ENCODE results near the gene STK38. TPM values are rescaled to one million over a fixed set of nuclear protein-coding genes. Genes with fewer than 3 reads are reported as not detected.
"Not testable (repeated sequence)": the region's sequence is repeated elsewhere in the genome, so short reads cannot be mapped to it uniquely, and the experiment has no call there.

Gene STK38
- total RNA-seq (43.6 TPM), polyA plus RNA-seq (35.4 TPM)

DNA sequence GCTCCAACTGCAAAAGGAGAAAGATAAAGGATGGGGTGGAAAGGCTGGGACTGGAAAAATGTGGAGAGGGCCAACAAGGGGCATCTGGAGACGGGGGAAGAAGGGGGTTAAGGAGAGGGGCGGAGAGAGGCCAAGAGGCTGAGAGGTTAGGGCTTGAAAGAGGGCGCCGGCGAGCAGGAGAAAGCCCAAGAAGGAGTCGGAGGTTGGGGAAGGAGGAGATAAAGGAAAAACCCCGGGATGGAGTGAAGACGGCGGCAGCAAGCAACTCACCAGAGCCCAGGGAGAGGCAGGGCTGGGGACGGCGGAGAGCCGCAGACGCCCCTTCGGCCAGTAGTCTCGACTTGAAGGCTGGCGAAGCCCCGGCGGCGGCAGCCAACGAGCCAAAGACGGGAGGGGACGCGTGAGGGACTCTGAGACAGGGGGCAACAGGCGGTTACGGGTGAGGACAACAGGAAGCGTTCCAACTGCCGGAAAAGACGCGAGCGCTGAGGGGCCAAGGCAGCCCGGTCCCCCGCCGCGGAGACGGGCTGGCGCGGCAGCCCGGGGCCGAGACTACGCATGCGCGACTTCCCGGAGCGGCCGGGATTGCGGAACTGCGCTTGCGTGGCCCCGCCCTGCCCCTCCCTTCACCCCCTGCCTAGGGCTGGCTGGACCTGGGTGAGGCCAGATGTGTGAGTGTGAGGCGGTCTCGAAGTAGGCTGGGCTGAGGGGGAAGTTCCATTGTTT lies at the start of gene STK38:
STK38 (minus strand) TSS at position 560 of the 726 bp plus-strand sequence. CDS start 7,277 bp downstream, outside the sequence.
- H3K36me3 ChIP-seq (ENCODE audit: insufficient read depth): no peaks in the 10 kb centered on the region
- peak within 1 kb of the TSS; percentile 97 for H3K27ac ChIP-seq (ENCODE audit: low read depth)
- DNase-seq (ENCODE audit: extremely low spot score): peak; percentile 63
- WGBS: under 1% methylated on average over 51 of the region's 51 CpGs
- H3K4me3 ChIP-seq (ENCODE audit: low read depth, low read length): peak within 1 kb of the TSS; percentile 86
- H3K4me1 ChIP-seq (ENCODE audit: insufficient read depth): no peaks in the 10 kb centered on the region

DNA sequence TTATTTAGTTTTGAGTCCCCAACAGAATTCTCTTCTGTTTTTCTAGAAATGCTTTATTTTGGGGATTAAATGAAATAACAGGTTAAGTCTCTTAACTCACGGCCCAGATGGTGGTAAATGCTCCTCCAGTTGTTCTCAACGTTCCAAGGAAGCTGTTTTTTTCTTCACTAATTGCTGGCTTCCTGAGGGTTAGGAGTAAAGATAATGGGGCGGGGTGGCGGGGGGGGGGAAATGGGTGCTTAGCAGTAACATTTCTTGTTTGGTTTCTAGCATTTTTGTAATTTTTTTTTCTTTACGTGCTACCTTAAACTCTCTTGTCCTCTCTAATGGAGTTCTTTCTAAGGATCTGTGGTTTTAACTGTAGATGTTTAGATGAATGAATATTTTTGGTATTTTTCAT lies 49.1 kb upstream of the STK38 start:
- DNase-seq (ENCODE audit: extremely low spot score): no peak
- WGBS: 2% methylated on average over 5 of the region's 5 CpGs

DNA sequence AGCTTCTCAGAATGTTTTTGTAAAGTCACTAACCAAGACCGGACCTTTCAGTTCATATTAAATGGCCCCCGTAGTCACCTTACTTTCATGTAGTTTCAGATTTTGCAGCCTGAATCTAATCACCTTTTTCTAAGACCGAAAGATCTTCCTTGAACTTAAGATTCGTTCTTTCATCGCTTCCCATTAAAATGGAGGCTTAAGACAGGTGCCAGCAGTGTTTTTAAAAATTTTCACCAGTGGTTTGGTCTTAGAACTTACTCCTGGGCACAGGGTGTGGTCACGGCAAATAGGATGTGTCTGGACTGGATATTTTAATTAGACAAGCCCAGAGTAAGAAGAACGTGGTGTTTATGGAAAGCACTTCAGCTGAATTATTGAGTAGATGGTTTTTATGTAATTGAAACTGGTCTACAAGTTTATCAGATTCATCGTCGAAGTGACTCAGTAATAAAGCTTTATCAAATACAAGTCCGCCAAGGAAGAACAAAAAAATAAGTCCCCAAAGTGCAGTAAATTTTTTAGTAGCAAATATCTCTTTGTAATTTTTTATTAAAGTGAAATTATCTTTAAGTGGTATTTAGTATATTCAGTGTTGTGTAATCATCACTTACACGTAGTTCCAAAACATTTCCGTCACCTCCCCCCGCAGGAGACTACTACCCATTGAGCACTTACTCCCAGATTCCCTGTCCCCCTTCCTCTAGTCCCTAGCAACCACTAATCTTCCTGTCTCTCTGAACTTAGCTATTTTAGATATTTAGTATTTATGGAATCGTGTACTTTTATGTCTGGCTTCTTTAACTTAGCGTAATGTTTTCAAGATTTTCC lies 47.8 kb upstream of the STK38 start:
- Histone ChIP-seq H3K4me1 (ENCODE audit: insufficient read depth) (peaks cover 1% of the 10 kb centered on the region), H3K36me3 (ENCODE audit: insufficient read depth) (peaks cover 10% of the 10 kb centered on the region), H3K4me3 (ENCODE audit: low read depth, low read length) (peak overlapping the region; percentile 81), H3K27ac (ENCODE audit: low read depth) (peak overlapping the region; percentile 94)
- DNase-seq (ENCODE audit: extremely low spot score): no peak
- WGBS: under 1% methylated on average over 15 of the region's 15 CpGs

More for the DNA sequence above, 49.1 kb upstream of the STK38 start:
- Histone ChIP-seq H3K36me3 (ENCODE audit: insufficient read depth) (peaks cover 12% of the 10 kb centered on the region), H3K27ac (ENCODE audit: low read depth) (no peak overlapping the region), H3K4me3 (ENCODE audit: low read depth, low read length) (peak overlapping the region; percentile 81), H3K4me1 (ENCODE audit: insufficient read depth) (peaks cover 1% of the 10 kb centered on the region)

DNA sequence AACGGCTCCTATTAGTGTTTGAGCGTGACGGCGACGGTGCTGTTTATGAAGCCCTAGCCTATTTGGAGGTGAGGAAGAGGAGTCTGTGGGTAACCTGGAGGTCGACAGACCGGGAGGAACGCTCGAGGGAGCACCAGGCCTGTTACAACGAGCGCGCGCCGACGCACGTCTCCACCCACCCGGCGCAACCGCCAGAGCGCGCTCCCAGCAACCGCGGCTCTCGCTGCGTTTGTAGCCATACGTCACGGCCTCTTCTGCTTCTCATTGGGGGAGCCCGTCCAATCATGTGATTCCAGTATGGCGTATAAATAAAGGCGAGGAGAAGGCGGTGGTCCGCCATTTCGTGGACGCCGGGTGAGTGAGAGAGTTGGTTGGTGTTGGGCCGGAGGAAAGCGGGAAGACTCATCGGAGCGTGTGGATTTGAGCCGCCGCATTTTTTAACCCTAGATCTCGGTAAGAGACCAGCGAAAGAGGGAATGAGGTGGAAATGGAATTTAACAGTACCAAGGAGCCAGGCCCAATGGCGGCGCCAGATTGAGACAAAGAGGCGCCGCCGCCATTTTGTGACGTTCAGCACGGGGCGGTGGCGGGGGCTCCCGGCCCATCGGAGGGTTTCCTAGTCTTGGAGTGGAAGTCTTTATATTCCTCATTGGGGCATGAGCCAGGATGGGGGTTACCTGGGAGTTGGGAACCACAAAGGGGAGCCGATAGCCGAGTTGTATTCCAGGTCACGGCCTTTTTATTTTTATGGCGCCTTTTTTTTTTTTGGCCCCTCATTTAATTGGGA lies 46.9 kb upstream of the STK38 start, which contains the start of gene SRSF3:
SRSF3 (plus strand) TSS at position 334 of the 787 bp plus-strand sequence. CDS start 2,401 bp downstream, outside the sequence.
- Histone ChIP-seq H3K4me3 (ENCODE audit: low read depth, low read length) (peak within 1 kb of the TSS; percentile 81), H3K27ac (ENCODE audit: low read depth) (peak within 1 kb of the TSS; percentile 94), H3K4me1 (ENCODE audit: insufficient read depth) (peaks cover 1% of the 10 kb centered on the region), H3K36me3 (ENCODE audit: insufficient read depth) (peaks cover 6% of the 10 kb centered on the region)
- peak; percentile 91 for DNase-seq (ENCODE audit: extremely low spot score)
- under 1% methylated on average over 58 of the region's 58 CpGs for WGBS

DNA sequence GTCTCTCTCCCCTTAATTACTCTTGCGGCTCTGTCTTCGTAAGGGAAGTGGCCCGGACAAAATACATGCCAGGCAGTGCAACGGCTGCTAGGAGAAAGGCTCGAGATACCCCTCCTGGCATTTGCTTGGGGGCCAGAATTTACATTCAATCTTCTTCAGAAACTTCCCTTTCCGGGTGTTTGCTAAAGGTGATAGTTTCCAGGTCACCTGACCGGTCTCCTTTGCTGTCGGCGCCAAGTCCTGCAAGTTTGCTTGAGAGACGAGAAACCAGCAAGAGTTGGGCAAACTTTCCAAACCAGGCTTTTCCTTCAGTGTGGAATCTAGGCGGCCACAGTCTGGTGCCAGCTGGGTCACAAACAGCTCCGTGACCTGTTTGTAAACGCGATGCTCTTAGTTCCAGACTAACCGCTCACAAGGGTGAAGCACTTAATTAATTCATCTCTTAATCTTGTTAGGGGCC lies 46.3 kb upstream of the STK38 start:
- peak; percentile 48 for DNase-seq (ENCODE audit: extremely low spot score)
- 8% methylated on average over 15 of the region's 15 CpGs for WGBS
- peak overlapping the region; percentile 2 for H3K4me3 ChIP-seq (ENCODE audit: low read depth, low read length)
- peaks cover 4% of the 10 kb centered on the region for H3K36me3 ChIP-seq (ENCODE audit: insufficient read depth)
- peak overlapping the region; percentile 83 for H3K27ac ChIP-seq (ENCODE audit: low read depth)
- H3K4me1 ChIP-seq (ENCODE audit: insufficient read depth): peaks cover 1% of the 10 kb centered on the region

DNA sequence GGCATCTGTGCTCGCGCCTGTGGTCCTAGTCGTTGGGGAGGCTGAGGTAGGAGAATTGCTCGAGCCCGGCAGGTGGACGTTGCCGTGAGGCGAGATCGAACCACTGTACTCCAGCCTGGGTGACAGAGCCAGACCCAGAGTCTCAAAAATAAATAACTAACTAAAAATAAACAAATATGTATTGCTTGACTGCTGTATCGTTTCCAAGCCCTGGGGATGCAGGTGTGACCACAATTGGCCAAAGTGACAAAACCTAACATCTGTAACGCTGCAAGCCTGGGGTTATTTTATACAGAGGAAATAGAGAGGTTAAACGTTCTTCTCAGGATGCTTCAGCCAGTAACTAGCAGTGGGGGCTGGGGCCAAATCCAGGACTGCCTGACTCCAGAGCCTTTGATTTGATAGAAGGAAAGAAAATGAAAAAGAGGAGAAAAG lies 45.0 kb upstream of the STK38 start:
- Histone ChIP-seq H3K4me1 (ENCODE audit: insufficient read depth) (no peaks in the 10 kb centered on the region), H3K27ac (ENCODE audit: low read depth) (no peak overlapping the region), H3K36me3 (ENCODE audit: insufficient read depth) (peaks cover 3% of the 10 kb centered on the region), H3K4me3 (ENCODE audit: low read depth, low read length) (no peak overlapping the region)
- 88% methylated on average over 12 of the region's 12 CpGs for WGBS
- DNase-seq (ENCODE audit: extremely low spot score): no peak

DNA sequence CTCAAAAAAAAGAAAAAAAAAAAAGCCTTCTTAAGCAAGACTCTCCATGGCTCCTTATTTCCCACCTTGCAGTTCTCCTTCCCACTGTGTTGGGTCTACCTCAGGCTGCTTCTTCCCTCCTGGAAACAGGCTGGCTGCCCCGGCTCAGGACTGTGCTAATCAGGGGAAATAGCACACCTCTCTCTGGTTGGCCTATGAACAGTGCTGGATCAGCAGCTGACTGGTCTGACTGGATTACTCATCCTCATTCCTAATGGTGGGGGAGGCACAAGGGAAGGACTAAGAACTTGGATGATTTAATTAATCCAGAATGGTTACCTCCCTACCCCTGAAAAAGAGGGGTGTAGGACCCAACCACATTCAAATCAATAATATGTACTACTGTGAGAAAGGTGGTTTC lies 43.0 kb upstream of the STK38 start:
- H3K4me1 ChIP-seq (ENCODE audit: insufficient read depth): no peaks in the 10 kb centered on the region
- WGBS: 66% methylated on average over 1 of the region's 1 CpG
- H3K27ac ChIP-seq (ENCODE audit: low read depth): no peak overlapping the region
- no peaks in the 10 kb centered on the region for H3K36me3 ChIP-seq (ENCODE audit: insufficient read depth)
- no peak for DNase-seq (ENCODE audit: extremely low spot score)
- H3K4me3 ChIP-seq (ENCODE audit: low read depth, low read length): no peak overlapping the region

DNA sequence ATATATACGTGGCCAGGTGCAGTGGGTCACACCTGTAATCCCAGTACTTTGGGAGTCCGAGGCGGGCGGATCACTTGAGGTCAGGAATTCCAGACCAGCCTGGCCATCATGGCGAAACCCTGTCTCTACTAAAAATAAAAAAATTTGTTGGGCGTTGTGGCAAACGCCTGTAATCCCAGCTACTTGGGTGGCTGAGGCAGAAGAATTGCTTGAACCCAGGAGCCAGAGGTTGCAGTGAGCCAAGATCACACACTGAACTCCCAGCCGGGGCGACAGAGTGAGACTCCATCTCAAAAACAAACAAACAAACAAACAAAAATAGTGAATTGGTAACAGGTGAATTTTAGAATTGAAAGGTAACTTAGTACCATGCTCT lies 41.7 kb upstream of the STK38 start:
- H3K27ac ChIP-seq (ENCODE audit: low read depth): not testable (repeated sequence)
- 95% methylated on average over 9 of the region's 9 CpGs for WGBS

DNA sequence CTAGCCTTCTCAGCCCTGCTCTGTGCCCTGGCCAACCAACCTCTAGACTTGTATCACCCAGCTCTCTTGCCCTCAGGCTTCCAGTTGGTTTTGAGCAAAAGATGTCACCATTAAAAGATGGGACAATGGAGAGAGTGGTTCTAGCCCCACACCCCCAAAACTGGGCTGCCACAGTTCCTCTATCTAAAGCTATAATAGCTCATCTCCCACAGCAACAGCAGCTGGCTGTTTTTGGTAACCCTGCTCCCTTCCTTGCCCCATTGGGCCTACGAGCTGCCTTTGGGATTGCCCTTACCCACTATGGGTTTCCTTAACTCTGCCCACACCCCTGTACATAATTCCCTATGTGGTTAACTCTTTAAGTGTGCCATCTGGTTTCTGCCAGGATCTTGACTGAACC lies 39.3 kb upstream of the STK38 start:
- no peaks in the 10 kb centered on the region for H3K4me1 ChIP-seq (ENCODE audit: insufficient read depth)
- 77% methylated on average over 1 of the region's 1 CpG for WGBS
- H3K27ac ChIP-seq (ENCODE audit: low read depth): no peak overlapping the region
- H3K4me3 ChIP-seq (ENCODE audit: low read depth, low read length): no peak overlapping the region
- no peaks in the 10 kb centered on the region for H3K36me3 ChIP-seq (ENCODE audit: insufficient read depth)
- no peak for DNase-seq (ENCODE audit: extremely low spot score)

More for the DNA sequence above, 41.7 kb upstream of the STK38 start:
- DNase-seq (ENCODE audit: extremely low spot score); H3K4me3 ChIP-seq (ENCODE audit: low read depth, low read length); H3K36me3 ChIP-seq (ENCODE audit: insufficient read depth); H3K4me1 ChIP-seq (ENCODE audit: insufficient read depth): not testable (repeated sequence)

DNA sequence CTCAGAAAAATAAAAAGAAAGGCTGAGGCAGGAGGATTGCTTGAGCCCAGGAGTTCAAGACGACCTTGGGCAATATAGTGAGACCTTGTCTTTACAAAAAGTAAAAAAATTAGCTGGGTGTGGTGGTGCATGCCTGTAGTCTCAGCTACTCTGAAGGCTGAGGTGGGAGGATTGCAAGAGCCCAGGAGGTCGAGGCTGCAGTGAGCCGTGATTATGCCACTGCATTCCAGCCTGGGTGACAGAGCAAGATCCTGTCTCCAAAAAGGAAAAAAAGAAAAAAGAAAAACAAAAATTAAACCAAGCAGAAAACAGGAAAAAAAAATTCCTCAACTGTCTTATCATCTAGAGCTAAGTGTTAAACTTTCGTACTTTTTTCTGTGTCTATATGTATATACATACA lies 34.4 kb upstream of the STK38 start:
- no peaks in the 10 kb centered on the region for H3K4me1 ChIP-seq (ENCODE audit: insufficient read depth)
- WGBS: 88% methylated on average over 4 of the region's 4 CpGs
- H3K27ac ChIP-seq (ENCODE audit: low read depth): no peak overlapping the region
- H3K36me3 ChIP-seq (ENCODE audit: insufficient read depth): no peaks in the 10 kb centered on the region
- DNase-seq (ENCODE audit: extremely low spot score): no peak
- no peak overlapping the region for H3K4me3 ChIP-seq (ENCODE audit: low read depth, low read length)

DNA sequence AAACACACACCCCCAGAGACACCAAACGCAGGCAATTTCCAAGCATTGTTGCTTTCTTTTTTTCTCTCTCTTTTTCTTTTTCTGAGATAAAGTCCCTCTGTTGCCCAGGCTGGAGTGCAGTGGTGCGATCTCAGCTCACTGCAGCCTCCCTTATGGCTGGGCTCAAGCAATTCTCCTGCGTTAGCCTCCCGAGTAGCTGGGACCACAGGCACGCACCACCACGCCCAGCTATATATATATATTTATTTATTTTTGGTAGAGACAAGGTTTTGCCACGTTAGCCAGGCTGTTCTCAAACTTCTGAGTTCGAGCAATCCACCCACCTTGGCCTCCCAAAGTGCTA lies 32.9 kb upstream of the STK38 start:
- Histone ChIP-seq H3K4me3 (ENCODE audit: low read depth, low read length) (no peak overlapping the region), H3K36me3 (ENCODE audit: insufficient read depth) (no peaks in the 10 kb centered on the region), H3K4me1 (ENCODE audit: insufficient read depth) (no peaks in the 10 kb centered on the region), H3K27ac (ENCODE audit: low read depth) (no peak overlapping the region)
- DNase-seq (ENCODE audit: extremely low spot score): no peak
- WGBS: 66% methylated on average over 8 of the region's 8 CpGs

DNA sequence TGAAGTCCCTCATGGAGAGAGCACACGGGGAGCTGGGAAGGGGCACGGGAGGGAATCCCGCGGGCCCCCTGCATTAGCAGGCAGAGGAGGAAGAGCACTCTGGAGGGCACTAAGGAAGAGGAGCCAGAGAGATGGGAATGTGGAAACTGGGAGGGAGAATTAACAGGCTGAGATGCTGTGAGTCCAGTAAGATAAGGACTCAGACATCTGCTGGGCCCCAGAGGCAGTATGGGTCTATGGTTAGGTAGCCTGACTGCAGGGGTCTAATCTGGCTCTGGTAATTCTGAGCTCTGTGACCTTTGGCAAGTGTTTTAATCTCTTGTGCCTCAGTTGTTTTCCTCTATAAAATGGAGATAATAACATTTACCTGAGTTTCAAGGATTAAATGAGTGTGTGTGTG lies 31.2 kb upstream of the STK38 start:
- WGBS: 74% methylated on average over 4 of the region's 4 CpGs
- H3K4me1 ChIP-seq (ENCODE audit: insufficient read depth): no peaks in the 10 kb centered on the region
- H3K36me3 ChIP-seq (ENCODE audit: insufficient read depth): no peaks in the 10 kb centered on the region
- H3K27ac ChIP-seq (ENCODE audit: low read depth): no peak overlapping the region
- no peak for DNase-seq (ENCODE audit: extremely low spot score)
- H3K4me3 ChIP-seq (ENCODE audit: low read depth, low read length): no peak overlapping the region

DNA sequence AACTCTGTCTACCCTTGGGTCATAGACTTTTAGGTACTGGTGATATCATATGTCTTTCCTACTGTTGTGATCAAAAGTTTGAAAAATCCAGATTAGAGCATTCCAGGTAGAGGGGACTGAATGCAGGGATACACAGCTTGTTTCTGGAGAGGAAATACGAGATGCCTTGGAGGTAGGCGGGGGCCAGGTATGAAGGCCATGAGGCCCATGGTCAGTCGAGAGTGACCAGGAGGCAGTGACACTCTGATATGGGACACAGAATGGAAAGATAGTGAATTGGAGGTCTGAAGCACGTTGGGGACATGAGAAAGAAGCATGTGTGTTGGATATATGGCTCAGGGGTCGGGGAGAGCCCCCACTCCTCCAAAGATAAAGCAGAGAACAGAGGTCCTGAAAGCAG lies 30.8 kb upstream of the STK38 start:
- no peak for DNase-seq (ENCODE audit: extremely low spot score)
- WGBS: 88% methylated on average over 5 of the region's 5 CpGs
- H3K4me1 ChIP-seq (ENCODE audit: insufficient read depth): no peaks in the 10 kb centered on the region
- H3K27ac ChIP-seq (ENCODE audit: low read depth): no peak overlapping the region
- no peak overlapping the region for H3K4me3 ChIP-seq (ENCODE audit: low read depth, low read length)
- H3K36me3 ChIP-seq (ENCODE audit: insufficient read depth): no peaks in the 10 kb centered on the region

Data from urinary bladder (tissue), 4 donors.